Glomerular visceral epithelial cell (primary cell): Measurements from ENCODE around the gene ZNF770.
A peak's percentile ranks its signal among the peaks of the same experiment; 100 is the strongest.
"Not testable (repeated sequence)": the region's sequence is repeated elsewhere in the genome, so short reads cannot be mapped to it uniquely, and the experiment has no call there.

Experiments
- DNase-seq: peaks from one replicate; pipeline ENCODE4 v3.0.0-alpha.2; 2016; ENCODE audit errors: extremely low spot score

Gene ZNF770

GRCh38 chr15:34973512-34973911 is 14.6 kb downstream of the ZNF770 start:
- no peak for DNase-seq

GRCh38 chr15:34970098-34970643 is 17.9 kb downstream of the ZNF770 start:
- DNase-seq, result not testable (repeated sequence)

GRCh38 chr15:34969340-34970097 is 18.6 kb downstream of the ZNF770 start, which contains the start of gene AQR:
TSS of gene AQR (minus strand) at chr15:34969742. CDS start at chr15:34969613, 129 bp downstream.
- DNase-seq, result peak; percentile 98

- no peak for DNase-seq
These were observed 23.8 kb downstream of the ZNF770 start for GRCh38 chr15:34964277-34964676.

- no peak for DNase-seq
These were observed 34.2 kb downstream of the ZNF770 start for GRCh38 chr15:34953851-34954250.

- DNase-seq, result no peak
These were observed 35.6 kb downstream of the ZNF770 start for GRCh38 chr15:34952481-34952880.

DNA sequence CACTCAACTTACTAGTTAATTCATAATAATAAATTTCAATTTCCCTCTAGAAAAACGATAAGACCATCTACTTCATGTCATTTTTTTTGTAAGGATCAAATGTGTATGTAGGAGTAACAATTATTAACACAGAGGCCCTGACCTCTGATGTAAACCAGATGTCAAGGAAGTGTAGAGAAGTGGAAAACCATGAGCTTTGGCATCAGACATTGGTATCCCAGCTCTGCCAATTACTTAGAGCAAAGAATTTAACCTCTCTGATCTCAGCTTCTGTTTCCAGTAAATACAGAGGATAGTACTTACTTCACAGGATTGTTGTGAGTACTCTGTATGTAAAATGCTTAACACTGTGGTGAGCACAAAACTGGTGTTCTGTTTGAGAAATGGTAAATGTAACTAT is 36.1 kb downstream of the ZNF770 start:
- DNase-seq, result peak; percentile 42

- no peak for DNase-seq
These were observed 43.2 kb downstream of the ZNF770 start for GRCh38 chr15:34944936-34945335.

DNA sequence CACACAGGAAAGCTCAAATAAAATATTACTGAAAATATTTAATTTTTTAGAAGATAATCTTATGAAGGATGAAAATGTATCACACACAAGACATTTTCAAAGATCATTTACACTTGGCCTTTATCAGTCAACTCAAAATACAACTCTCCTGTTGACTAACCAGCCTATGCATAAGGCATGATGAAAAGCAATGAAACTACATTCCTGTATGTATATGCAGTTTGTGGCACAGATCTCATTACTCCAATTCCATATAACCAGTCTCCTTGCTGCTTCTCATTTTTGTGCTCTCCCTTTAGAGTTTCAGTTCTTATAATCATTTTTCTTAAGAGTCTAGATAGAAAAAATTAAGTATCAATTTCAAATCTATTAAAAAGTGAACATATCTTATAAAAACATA is 44.4 kb downstream of the ZNF770 start:
- DNase-seq, result no peak

DNA sequence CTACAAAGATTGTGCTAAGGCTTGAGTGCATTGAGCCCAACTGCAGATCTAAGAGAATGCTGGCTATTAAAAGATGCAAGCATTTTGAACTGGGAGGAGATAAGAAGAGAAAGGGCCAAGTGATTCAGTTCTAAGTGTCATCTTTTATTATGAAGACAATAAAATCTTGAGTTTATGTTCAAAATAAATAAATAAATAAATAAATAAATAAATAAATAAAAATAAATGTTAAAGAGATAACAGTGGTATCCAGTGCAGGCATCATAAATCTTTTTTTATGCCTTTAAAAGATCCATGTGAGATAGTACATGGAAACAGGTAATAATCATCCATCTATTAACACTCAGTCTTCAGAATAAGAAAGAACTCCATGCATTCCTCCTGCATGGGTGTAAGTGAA is 44.8 kb downstream of the ZNF770 start:
- not testable (repeated sequence) for DNase-seq

DNA sequence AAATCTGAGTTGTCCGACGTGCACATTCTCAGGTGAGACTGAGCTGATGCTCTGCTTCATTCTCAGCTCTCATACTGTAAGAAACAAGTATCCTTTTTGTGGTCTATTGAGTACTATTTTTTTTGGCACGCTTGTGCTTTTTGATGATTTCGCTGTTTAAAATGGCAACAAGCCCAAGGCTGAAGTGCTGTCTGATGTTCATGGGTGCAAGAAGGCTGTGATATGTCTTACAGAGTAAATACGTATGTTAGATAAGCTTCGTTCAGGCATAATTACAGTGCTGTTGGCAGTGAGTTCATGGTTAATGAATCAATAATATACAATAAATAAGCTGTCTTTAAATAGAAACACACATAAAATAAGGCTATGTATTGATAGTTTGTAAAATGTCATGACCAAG is 45.7 kb downstream of the ZNF770 start:
- no peak for DNase-seq

GRCh38 chr15:34941831-34942230 is 46.3 kb downstream of the ZNF770 start:
- no peak for DNase-seq

- DNase-seq, result no peak
These were observed 46.8 kb downstream of the ZNF770 start for GRCh38 chr15:34941185-34941698.

- DNase-seq, result no peak
These were observed 54.6 kb downstream of the ZNF770 start for GRCh38 chr15:34933432-34933975.

GRCh38 chr15:34928349-34928748 is 59.7 kb downstream of the ZNF770 start:
- not testable (repeated sequence) for DNase-seq
